ENCODE measurements around the gene ERGIC3. TPM values are rescaled to one million over a fixed set of nuclear protein-coding genes. Genes with fewer than 3 reads are reported as not detected.

The ERGIC3 gene
- total RNA-seq, 2 experiments from 2014 or later: 105 to 107 TPM

GRCh38 chr20:35606127-35606526 is 64.2 kb downstream of the ERGIC3 start:
- Mint-ChIP-seq H3K4me1 (peaks cover 7% of the 10 kb centered on the region), H3K9me3 (no peaks in the 10 kb centered on the region), H3K36me3 (no peaks in the 10 kb centered on the region), H3K27ac (no peak overlapping the region), H3K27me3 (peaks cover 14% of the 10 kb centered on the region), H3K4me3 (no peak overlapping the region)
- no peak for DNase-seq

Other genes starting within 250 kb of the ERGIC3 start
- gene FAM83C, start 249.7 kb upstream of the ERGIC3 start, total RNA-seq: not detected
- 10 to 100 TPM; 60.3 to 62.8 TPM for gene UQCC1, start 130.1 kb upstream of the ERGIC3 start, total RNA-seq
- not detected for gene GDF5, start 103.8 kb upstream of the ERGIC3 start, total RNA-seq
- 10 to 100 TPM; 48.8 to 55.5 TPM for gene CEP250, start 86.5 kb upstream of the ERGIC3 start, total RNA-seq
- not detected for gene C20orf173, start 12.4 kb upstream of the ERGIC3 start, total RNA-seq
- gene SPAG4, start 73.8 kb downstream of the ERGIC3 start, total RNA-seq: 1 to 10 TPM; 7.8 to 8.0 TPM
- 100 to 1,000 TPM; 290 to 304 TPM for gene CPNE1, start 122.8 kb downstream of the ERGIC3 start, total RNA-seq
- gene RBM12, start 122.8 kb downstream of the ERGIC3 start, total RNA-seq: 100 to 1,000 TPM; 161 to 169 TPM
- 10 to 100 TPM; 37.2 to 38.2 TPM for gene NFS1, start 157.3 kb downstream of the ERGIC3 start, total RNA-seq
- gene ROMO1, start 157.3 kb downstream of the ERGIC3 start, total RNA-seq: 100 to 1,000 TPM; 121 to 137 TPM
- 100 to 1,000 TPM; 330 to 349 TPM for gene RBM39, start 200.2 kb downstream of the ERGIC3 start, total RNA-seq
- gene PHF20, start 229.9 kb downstream of the ERGIC3 start, total RNA-seq: 10 to 100 TPM; 50.2 to 50.6 TPM